Measurements from ENCODE around the gene CCNT1. TPM values are rescaled to one million over a fixed set of nuclear protein-coding genes. Genes with fewer than 3 reads are reported as not detected.
"Not testable (repeated sequence)": the region's sequence is repeated elsewhere in the genome, so short reads cannot be mapped to it uniquely, and the experiment has no call there.

CCNT1 gene
- total RNA-seq, 1 experiment from 2014 or later, result 9.7 TPM

- H3K36me3 ChIP-seq, result peaks cover 81% of the 10 kb centered on the region
- DNase-seq, result not testable (repeated sequence)
Measured at GRCh38 chr12:48698822-48699221, 17.7 kb downstream of the CCNT1 start.

GRCh38 chr12:48696626-48697025 lies 19.9 kb downstream of the CCNT1 start:
- Histone ChIP-seq H3K36me3 (peaks cover 80% of the 10 kb centered on the region), H3K9me3 (no peaks in the 10 kb centered on the region), H3K4me3 (no peak overlapping the region), H3K27me3 (no peaks in the 10 kb centered on the region)
- no peak for DNase-seq

More at GRCh38 chr12:48698822-48699221, 17.7 kb downstream of the CCNT1 start:
- not testable (repeated sequence) for H3K27me3 ChIP-seq, H3K4me3 ChIP-seq, H3K9me3 ChIP-seq

GRCh38 chr12:48695859-48696258 lies 20.6 kb downstream of the CCNT1 start:
- Histone ChIP-seq H3K9me3 (no peaks in the 10 kb centered on the region), H3K4me3 (no peak overlapping the region), H3K36me3 (peaks cover 86% of the 10 kb centered on the region), H3K27me3 (no peaks in the 10 kb centered on the region)
- DNase-seq, result no peak

- no peaks in the 10 kb centered on the region for H3K27me3 ChIP-seq
- H3K9me3 ChIP-seq, result no peaks in the 10 kb centered on the region
- no peak overlapping the region for H3K4me3 ChIP-seq
- no peak for DNase-seq
- peaks cover 89% of the 10 kb centered on the region for H3K36me3 ChIP-seq
Measured at GRCh38 chr12:48694038-48694437, 22.5 kb downstream of the CCNT1 start.

GRCh38 chr12:48693572-48693971 lies 22.9 kb downstream of the CCNT1 start:
- Histone ChIP-seq H3K4me3 (no peak overlapping the region), H3K9me3 (no peaks in the 10 kb centered on the region), H3K36me3 (peaks cover 89% of the 10 kb centered on the region), H3K27me3 (no peaks in the 10 kb centered on the region)
- DNase-seq, result no peak

- Histone ChIP-seq H3K36me3 (peaks cover 85% of the 10 kb centered on the region), H3K4me3 (no peak overlapping the region), H3K9me3 (no peaks in the 10 kb centered on the region), H3K27me3 (no peaks in the 10 kb centered on the region)
- DNase-seq, result no peak
Measured at GRCh38 chr12:48691826-48692487, 24.6 kb downstream of the CCNT1 start.

- DNase-seq, result no peak
- Histone ChIP-seq H3K4me3 (no peak overlapping the region), H3K36me3 (peaks cover 79% of the 10 kb centered on the region), H3K9me3 (no peaks in the 10 kb centered on the region), H3K27me3 (no peaks in the 10 kb centered on the region)
Measured at GRCh38 chr12:48690990-48691389, 25.5 kb downstream of the CCNT1 start.

- no peaks in the 10 kb centered on the region for H3K9me3 ChIP-seq
- peaks cover 74% of the 10 kb centered on the region for H3K36me3 ChIP-seq
- H3K4me3 ChIP-seq, result no peak overlapping the region
- no peak for DNase-seq
- H3K27me3 ChIP-seq, result no peaks in the 10 kb centered on the region
Measured at GRCh38 chr12:48690436-48690835, 26.1 kb downstream of the CCNT1 start.

GRCh38 chr12:48688836-48689235 lies 27.7 kb downstream of the CCNT1 start:
- H3K9me3 ChIP-seq, result no peaks in the 10 kb centered on the region
- H3K4me3 ChIP-seq, result no peak overlapping the region
- no peak for DNase-seq
- H3K36me3 ChIP-seq, result peaks cover 58% of the 10 kb centered on the region
- H3K27me3 ChIP-seq, result no peaks in the 10 kb centered on the region

GRCh38 chr12:48687592-48687991 lies 28.9 kb downstream of the CCNT1 start:
- Histone ChIP-seq H3K4me3 (no peak overlapping the region), H3K36me3 (peaks cover 45% of the 10 kb centered on the region), H3K9me3 (no peaks in the 10 kb centered on the region), H3K27me3 (no peaks in the 10 kb centered on the region)
- no peak for DNase-seq

GRCh38 chr12:48686615-48687334 lies 29.7 kb downstream of the CCNT1 start:
- no peak overlapping the region for H3K4me3 ChIP-seq
- DNase-seq, result no peak
- no peaks in the 10 kb centered on the region for H3K9me3 ChIP-seq
- H3K36me3 ChIP-seq, result peaks cover 41% of the 10 kb centered on the region
- no peaks in the 10 kb centered on the region for H3K27me3 ChIP-seq

GRCh38 chr12:48686037-48686595 lies 30.4 kb downstream of the CCNT1 start:
- H3K27me3 ChIP-seq, result no peaks in the 10 kb centered on the region
- H3K36me3 ChIP-seq, result peaks cover 36% of the 10 kb centered on the region
- H3K9me3 ChIP-seq, result no peaks in the 10 kb centered on the region
- no peak for DNase-seq
- no peak overlapping the region for H3K4me3 ChIP-seq

GRCh38 chr12:48683534-48683933 lies 33.0 kb downstream of the CCNT1 start:
- no peak for DNase-seq
- Histone ChIP-seq H3K27me3 (no peaks in the 10 kb centered on the region), H3K4me3 (no peak overlapping the region), H3K36me3 (peaks cover 34% of the 10 kb centered on the region), H3K9me3 (no peaks in the 10 kb centered on the region)

- Histone ChIP-seq H3K9me3 (no peaks in the 10 kb centered on the region), H3K27me3 (no peaks in the 10 kb centered on the region), H3K4me3 (peak overlapping the region; percentile 99), H3K36me3 (peaks cover 36% of the 10 kb centered on the region)
- no peak for DNase-seq
Measured at GRCh38 chr12:48682927-48683326, 33.6 kb downstream of the CCNT1 start.

GRCh38 chr12:48682533-48682905 lies 34.0 kb downstream of the CCNT1 start:
- H3K4me3 ChIP-seq, result peak overlapping the region; percentile 99
- peaks cover 35% of the 10 kb centered on the region for H3K36me3 ChIP-seq
- not testable (repeated sequence) for DNase-seq, H3K27me3 ChIP-seq, H3K9me3 ChIP-seq

- Histone ChIP-seq H3K4me3 (peak within 1 kb of the TSS; percentile 99), H3K36me3 (peaks cover 41% of the 10 kb centered on the region), H3K9me3 (no peaks in the 10 kb centered on the region), H3K27me3 (no peaks in the 10 kb centered on the region)
- peak; percentile 99 for DNase-seq
Measured at GRCh38 chr12:48681710-48682532, 34.6 kb downstream of the CCNT1 start, which contains the start of gene KANSL2. Gene KANSL2 (minus strand): TSS chr12:48682238. CDS start chr12:48681632, 606 bp downstream.

GRCh38 chr12:48681399-48681709 lies 35.2 kb downstream of the CCNT1 start:
- Histone ChIP-seq H3K27me3 (no peaks in the 10 kb centered on the region), H3K9me3 (no peaks in the 10 kb centered on the region), H3K4me3 (peak overlapping the region; percentile 99), H3K36me3 (peaks cover 47% of the 10 kb centered on the region)
- DNase-seq, result no peak
